Peyer's patch (tissue), 4 donors: ENCODE results near the gene ST6GALNAC1. TPM values are rescaled to one million over a fixed set of nuclear protein-coding genes. Genes with fewer than 3 reads are reported as not detected.

Source experiments
- DNase-seq, 3 donors: peaks; one replicate each; pipeline ENCODE4 v3.0.0-alpha.2; 2017 to 2019
- H3K27ac ChIP-seq, 4 donors: fragments of 200-600 bp; sonication (generic); one replicate each; pipeline ENCODE4 v1.5.1; 2016 to 2019
- H3K27me3 ChIP-seq, 2 donors: fragments of 200-600 bp; sonication (generic); one replicate each; pipeline ENCODE4 v1.5.1; 2019
- H3K36me3 ChIP-seq, 3 donors: fragments of 200-600 bp; sonication (generic); one replicate each; pipeline ENCODE4 v1.5.1; 2016 to 2019
- H3K4me1 ChIP-seq, 4 donors: fragments of 200-600 bp; sonication (generic); one replicate each; pipeline ENCODE4 v1.5.1; 2016 to 2019
- H3K4me3 ChIP-seq, 4 donors: fragments of 200-600 bp; sonication (generic); 1 replicate in 3 of 4; 2 replicates in 1 of 4; pipeline ENCODE4 v1.5.1; 2016 to 2019; ENCODE audit warnings: mild to moderate bottlenecking in 1 of 4
- H3K9me3 ChIP-seq, 4 donors: fragments of 200-600 bp; sonication (generic); one replicate each; pipeline ENCODE4 v1.5.1; 2016 to 2019; ENCODE audit warnings: mild to moderate bottlenecking in 1 of 4
- POLR2A ChIP-seq, 2 donors: fragments of 450-650 bp; IDR thresholded peaks; one replicate each; pipeline ENCODE4 v1.5.1; 2017; ENCODE audit warnings: antibody characterized with exemption in 2 of 2, mild to moderate bottlenecking in 2 of 2, moderate library complexity in 2 of 2
- total RNA-seq, 4 donors: library from RNA; depleted of rRNA; stranded (reverse); fragments of >200 nt; gene quantifications; one replicate each; pipeline ENCODE4 v1.1.0, GENCODE V29; 2016
- TF ChIP-seq, protein P1 (sequence below), 6 experiments: fragments of 450-650 bp in 4 of 6; fragments of 200-600 bp in 2 of 6; sonication (generic) in 1 of 6; IDR thresholded peaks; one replicate each; pipeline ENCODE4 v1.5.1; 2017 to 2019; ENCODE audit warnings: antibody characterized with exemption in 6 of 6, mild to moderate bottlenecking in 3 of 6, moderate library complexity in 1 of 6

Gene ST6GALNAC1
- total RNA-seq, 4 donors from 2014 or later: 91.6 to 135 (median 102) TPM

DNA sequence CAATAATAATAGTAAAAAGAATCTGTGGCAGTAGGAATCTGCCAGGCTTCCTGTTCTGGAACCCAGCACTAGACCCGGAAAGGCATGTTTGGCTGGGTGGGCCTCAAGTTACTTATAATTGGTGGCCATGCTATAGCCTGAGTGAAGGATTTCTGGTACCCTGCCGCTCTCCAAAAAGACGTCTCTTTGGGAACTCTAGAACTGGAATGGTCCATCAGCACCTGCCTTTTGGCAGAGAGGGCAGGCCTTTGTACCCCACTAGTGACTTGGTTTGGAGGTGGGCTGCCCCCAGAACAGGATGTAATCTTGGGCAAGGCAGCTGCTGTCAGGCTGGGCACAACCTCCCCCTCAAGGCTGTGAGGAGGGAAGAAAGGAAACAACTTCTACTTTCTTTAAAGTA, 29.3 kb upstream of the ST6GALNAC1 start:
- Histone ChIP-seq H3K27ac (peak overlapping the region in 2 of 4 donors; percentile 92 to 93), H3K9me3 (no peaks in the 10 kb centered on the region), H3K27me3 (no peaks in the 10 kb centered on the region), H3K4me3 (no peak overlapping the region), H3K36me3 (no peaks in the 10 kb centered on the region), H3K4me1 (peaks cover 0 to 4% (median 2%) of the 10 kb centered on the region in 4 donors)
- no peak for DNase-seq
- TF ChIP-seq, protein P1, sequence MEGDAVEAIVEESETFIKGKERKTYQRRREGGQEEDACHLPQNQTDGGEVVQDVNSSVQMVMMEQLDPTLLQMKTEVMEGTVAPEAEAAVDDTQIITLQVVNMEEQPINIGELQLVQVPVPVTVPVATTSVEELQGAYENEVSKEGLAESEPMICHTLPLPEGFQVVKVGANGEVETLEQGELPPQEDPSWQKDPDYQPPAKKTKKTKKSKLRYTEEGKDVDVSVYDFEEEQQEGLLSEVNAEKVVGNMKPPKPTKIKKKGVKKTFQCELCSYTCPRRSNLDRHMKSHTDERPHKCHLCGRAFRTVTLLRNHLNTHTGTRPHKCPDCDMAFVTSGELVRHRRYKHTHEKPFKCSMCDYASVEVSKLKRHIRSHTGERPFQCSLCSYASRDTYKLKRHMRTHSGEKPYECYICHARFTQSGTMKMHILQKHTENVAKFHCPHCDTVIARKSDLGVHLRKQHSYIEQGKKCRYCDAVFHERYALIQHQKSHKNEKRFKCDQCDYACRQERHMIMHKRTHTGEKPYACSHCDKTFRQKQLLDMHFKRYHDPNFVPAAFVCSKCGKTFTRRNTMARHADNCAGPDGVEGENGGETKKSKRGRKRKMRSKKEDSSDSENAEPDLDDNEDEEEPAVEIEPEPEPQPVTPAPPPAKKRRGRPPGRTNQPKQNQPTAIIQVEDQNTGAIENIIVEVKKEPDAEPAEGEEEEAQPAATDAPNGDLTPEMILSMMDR (IDR thresholded peaks at IDR 0.05): no peak
- no peak for TF ChIP-seq POLR2A (IDR thresholded peaks at IDR 0.05)

DNA sequence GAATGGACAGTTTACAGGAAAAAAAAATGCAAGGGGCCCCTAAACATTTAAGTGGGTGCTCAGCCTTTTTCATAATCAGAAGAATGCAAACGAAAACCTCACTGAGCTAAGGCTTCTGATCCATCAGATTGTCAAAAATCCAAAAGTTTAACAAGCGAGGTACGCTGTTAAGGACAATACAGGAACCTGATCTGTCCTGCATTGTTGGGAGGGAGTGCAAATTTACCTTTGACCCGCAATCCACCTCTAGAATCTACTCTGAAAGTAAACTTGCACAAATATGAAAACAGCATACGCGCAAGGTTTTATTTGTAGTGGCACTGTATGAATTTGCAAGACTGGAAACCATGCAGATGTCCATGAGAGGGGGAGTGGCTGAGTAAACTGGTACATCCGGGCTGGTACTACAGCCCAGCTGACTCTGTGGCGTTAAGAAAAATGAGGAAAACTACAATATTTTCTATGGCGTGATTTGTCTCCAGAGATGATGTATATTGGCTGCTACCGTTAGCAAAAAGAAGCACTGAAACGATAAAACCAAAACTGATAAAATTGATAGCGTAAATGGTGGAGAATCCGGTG, 28.8 kb upstream of the ST6GALNAC1 start:
- Histone ChIP-seq H3K4me3 (peak overlapping the region; percentile 47 to 75 (median 59)), H3K9me3 (no peaks in the 10 kb centered on the region), H3K4me1 (peaks cover 0 to 4% (median 2%) of the 10 kb centered on the region in 4 donors), H3K27ac (peak overlapping the region; percentile 72 to 93 (median 87)), H3K27me3 (no peaks in the 10 kb centered on the region), H3K36me3 (no peaks in the 10 kb centered on the region)
- DNase-seq: no peak
- TF ChIP-seq POLR2A (IDR thresholded peaks at IDR 0.05): no peak
- TF ChIP-seq, protein P1 (IDR thresholded peaks at IDR 0.05): no peak

DNA sequence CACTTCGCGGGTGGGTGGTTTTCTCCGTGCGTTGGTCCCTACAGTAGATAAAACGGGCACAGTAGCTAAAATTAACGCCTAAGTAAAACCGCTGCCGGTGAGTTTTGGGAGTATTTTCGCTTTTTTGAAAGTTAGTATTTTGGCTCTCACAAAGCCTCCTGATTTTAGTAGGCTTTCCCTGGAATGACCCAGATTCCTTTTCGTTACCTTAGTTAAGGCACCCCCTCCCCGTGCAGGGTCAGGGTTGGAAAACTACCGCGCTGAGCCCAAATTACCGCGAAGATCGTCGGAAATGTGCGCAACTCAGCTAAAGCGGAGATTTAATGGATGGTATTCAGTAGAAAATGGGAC, 28.3 kb upstream of the ST6GALNAC1 start:
- peaks cover 0 to 4% (median 2%) of the 10 kb centered on the region in 4 donors for H3K4me1 ChIP-seq
- H3K27me3 ChIP-seq: no peaks in the 10 kb centered on the region
- DNase-seq: no peak
- no peaks in the 10 kb centered on the region for H3K36me3 ChIP-seq
- H3K9me3 ChIP-seq: no peaks in the 10 kb centered on the region
- H3K27ac ChIP-seq: peak overlapping the region; percentile 72 to 93 (median 87)
- peak overlapping the region; percentile 47 to 75 (median 59) for H3K4me3 ChIP-seq
- TF ChIP-seq, protein P1 (IDR thresholded peaks at IDR 0.05): peak in 2 of 6 experiments; percentile 27 to 31
- TF ChIP-seq POLR2A (IDR thresholded peaks at IDR 0.05): peak; percentile 59 to 76

DNA sequence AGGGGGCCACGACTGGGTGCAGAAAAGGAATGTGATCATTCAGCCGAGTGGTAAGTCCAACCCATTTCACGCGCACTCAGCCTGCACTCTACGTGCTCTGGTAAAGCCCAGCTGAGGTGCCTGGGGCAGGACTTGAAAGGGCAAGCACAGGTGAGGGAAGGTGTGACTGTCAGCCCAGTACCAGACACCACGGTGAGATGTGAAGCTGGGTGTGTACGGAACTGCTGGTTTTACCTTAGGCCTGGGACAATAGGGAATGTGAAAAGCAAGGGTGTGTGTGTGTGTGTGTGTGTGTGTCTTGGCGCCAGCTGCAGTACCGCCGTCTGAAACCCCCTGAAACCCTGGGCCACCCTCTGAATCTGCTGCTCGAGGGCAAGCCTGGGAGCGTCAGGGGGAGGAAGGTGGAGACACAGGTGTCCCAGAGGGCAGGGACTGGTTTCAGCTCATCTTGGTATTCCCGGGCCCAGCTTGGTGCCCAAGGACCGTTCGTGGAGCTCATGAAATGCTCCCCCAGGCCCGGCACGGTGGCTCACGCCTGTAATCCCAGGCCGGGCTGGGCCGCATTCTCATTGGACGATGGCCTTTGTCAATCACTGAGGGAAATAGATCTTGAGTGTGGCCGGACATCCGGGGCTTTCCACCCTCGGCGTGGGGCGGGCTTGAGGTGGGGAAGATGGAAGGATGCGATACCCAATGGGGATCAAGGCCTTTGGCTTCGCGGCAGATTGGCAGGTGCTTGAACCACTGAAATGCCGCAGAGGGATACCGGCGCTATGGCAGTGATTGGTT, 27.8 kb upstream of the ST6GALNAC1 start:
- peak overlapping the region; percentile 47 to 75 (median 59) for H3K4me3 ChIP-seq
- no peaks in the 10 kb centered on the region for H3K36me3 ChIP-seq
- peak overlapping the region; percentile 76 to 93 (median 87) for H3K27ac ChIP-seq
- TF ChIP-seq, protein P1 (IDR thresholded peaks at IDR 0.05): no peak
- peak in 1 of 2 donors; percentile 6 for TF ChIP-seq POLR2A (IDR thresholded peaks at IDR 0.05)
- no peaks in the 10 kb centered on the region for H3K27me3 ChIP-seq
- H3K9me3 ChIP-seq: no peaks in the 10 kb centered on the region
- DNase-seq: peak; percentile 99 to 100 (median 100)
- peaks cover 0 to 4% (median 2%) of the 10 kb centered on the region in 4 donors for H3K4me1 ChIP-seq

DNA sequence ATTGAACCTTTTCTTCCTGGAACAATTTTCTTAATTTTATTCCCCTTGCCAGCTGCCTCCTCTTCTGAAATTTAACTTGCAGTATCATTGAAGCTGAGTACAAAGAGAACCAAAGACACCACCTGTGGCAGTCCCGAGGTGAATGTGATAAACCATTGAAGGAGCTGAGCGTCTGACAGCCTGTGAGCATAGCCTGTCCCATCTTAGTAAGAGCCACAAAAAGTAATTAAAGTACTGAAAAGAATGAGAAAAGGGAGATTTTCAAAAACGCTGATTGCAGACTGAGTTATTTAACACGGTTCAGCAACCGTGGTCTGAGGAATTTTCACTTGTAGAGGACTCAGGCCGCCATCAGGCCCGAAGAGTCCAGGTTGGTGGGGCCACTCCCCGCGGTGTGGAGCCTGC, 27.2 kb upstream of the ST6GALNAC1 start:
- TF ChIP-seq, protein P1 (IDR thresholded peaks at IDR 0.05): peak in 2 of 6 experiments; percentile 8 to 11
- TF ChIP-seq POLR2A (IDR thresholded peaks at IDR 0.05): no peak
- Histone ChIP-seq H3K36me3 (no peaks in the 10 kb centered on the region), H3K27ac (peak overlapping the region; percentile 76 to 93 (median 87)), H3K9me3 (no peaks in the 10 kb centered on the region), H3K27me3 (no peaks in the 10 kb centered on the region), H3K4me3 (peak overlapping the region in 2 of 4 donors; percentile 48 to 75), H3K4me1 (peaks cover 0 to 4% (median 2%) of the 10 kb centered on the region in 4 donors)
- DNase-seq: no peak
